ENCODE measurements around the gene PPP1R18. TPM values are rescaled to one million over a fixed set of nuclear protein-coding genes. Genes with fewer than 3 reads are reported as not detected.
"Not testable (repeated sequence)": the region's sequence is repeated elsewhere in the genome, so short reads cannot be mapped to it uniquely, and the experiment has no call there.

Gene PPP1R18, protein sequence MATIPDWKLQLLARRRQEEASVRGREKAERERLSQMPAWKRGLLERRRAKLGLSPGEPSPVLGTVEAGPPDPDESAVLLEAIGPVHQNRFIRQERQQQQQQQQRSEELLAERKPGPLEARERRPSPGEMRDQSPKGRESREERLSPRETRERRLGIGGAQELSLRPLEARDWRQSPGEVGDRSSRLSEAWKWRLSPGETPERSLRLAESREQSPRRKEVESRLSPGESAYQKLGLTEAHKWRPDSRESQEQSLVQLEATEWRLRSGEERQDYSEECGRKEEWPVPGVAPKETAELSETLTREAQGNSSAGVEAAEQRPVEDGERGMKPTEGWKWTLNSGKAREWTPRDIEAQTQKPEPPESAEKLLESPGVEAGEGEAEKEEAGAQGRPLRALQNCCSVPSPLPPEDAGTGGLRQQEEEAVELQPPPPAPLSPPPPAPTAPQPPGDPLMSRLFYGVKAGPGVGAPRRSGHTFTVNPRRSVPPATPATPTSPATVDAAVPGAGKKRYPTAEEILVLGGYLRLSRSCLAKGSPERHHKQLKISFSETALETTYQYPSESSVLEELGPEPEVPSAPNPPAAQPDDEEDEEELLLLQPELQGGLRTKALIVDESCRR
- polyA plus RNA-seq (ENCODE audit: insufficient read length in 3 of 3), result 10 to 100 TPM; 34.4 to 38.4 (median 34.4) TPM

DNA sequence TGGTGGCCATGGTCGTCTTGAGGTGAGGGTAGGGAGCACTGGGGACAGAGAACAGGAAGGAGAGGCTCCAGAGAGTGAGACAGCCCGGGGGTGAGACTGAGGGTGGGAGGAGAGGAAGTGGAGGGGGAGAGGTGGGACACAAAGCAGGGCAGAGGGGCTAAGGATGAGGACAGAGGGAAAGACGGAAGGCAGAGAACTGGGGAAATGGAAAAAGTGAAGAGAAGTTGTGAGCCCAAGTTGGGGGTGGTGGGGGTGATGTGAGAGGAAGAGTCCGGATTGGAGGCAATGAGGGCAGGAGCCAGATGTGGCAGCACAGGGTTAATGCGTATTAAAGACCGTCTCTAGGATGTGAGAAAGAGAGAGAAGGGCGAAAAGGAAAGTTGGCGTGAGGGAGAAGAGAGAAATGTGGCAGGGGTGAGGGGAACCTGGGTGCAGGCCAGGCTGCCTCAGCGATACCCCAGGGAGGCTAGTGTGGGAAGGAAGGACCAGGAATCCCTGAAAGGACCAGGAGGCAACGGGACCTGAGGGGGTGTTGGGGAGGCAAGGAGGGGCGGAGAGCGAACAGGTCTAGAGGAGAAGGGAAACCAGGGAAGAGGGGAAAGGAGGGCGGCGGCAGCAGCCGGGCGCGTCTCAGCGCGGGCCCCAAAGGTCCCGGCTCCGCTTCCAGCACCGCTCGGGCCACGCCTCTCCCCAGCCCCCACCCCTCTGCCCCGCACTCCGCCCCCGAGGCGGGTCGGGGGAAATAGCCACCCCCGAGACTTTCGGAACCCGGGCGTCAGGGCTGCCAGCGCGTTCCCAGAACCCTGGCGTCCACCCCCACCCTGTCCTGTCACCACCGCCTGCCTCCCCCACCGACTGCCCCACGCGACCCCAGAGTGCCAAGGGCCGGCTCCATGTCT, at the start of gene PPP1R18:
PPP1R18 (minus strand) TSS at position 637 of the 899 bp plus-strand sequence; CDS start at position 10, 627 bp downstream.
- no peak for DNase-seq (ENCODE audit: low read depth in 3 of 3, low spot score in 2 of 3)

DNA sequence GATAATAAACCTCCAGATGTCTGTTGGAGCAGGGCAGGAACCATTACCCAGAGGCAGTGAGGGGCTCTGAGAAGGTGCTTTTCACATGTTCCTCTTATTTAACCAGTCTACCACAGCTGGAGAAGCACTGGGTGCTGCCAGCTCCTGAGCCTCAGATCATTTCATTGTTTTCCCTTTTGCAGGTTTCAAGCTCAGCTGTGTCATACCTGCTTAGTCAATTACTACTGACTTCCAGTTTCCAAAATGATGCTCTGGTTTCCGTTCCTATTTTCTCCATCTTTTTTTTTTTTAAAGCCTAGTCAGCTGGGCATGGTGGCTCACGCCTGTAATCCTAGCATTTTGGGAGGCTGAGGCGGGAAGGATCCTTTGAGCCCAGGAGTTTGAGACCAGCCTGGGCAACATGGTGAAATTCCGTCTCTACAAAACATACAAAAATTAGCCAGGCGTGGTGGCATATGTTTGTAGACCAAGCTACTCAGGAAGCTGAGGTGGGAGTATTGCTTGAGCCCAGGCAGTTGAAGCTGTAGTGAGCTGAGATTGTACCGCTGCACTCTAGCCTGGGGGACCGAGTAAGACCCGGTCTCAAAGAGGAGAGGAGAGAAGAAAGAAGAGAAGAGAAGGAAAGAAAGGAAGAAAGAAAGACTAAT, 49.3 kb upstream of the PPP1R18 start:
- no peak for DNase-seq (ENCODE audit: low read depth in 3 of 3, low spot score in 2 of 3)

DNA sequence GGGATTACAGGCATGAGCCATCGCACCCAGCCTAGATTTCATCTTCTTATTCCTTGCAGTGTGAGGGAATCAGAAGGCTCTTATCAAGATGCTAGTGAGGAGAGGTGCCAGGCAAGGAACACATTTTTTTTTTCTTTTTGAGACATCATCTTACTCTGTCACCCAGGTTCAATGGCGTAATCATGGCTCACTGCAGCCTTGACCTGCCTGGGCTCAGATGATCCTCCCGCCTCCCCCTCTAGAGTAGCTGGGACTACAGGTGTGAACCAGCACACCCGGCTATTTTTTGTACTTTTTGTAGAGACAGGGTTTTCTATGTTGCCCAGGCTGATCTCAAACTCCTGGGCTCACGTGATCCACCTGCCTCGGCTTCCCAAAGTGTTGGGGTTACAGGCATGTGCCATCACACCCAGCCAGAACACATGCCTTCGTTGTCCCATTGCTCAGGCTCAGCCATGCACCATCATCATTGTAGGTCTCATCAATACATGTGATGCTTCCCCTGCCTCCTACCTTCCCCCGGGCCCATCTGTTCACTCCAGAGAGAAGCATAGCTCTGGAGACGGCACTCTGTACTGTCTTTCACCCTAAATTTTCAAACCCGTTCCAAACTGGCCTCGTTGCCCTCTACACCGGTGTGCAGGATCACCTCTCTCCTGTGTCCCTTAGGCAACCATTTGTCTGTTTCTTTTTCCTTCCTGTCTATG, 45.9 kb upstream of the PPP1R18 start:
- DNase-seq (ENCODE audit: low read depth in 3 of 3, low spot score in 2 of 3), result no peak

DNA sequence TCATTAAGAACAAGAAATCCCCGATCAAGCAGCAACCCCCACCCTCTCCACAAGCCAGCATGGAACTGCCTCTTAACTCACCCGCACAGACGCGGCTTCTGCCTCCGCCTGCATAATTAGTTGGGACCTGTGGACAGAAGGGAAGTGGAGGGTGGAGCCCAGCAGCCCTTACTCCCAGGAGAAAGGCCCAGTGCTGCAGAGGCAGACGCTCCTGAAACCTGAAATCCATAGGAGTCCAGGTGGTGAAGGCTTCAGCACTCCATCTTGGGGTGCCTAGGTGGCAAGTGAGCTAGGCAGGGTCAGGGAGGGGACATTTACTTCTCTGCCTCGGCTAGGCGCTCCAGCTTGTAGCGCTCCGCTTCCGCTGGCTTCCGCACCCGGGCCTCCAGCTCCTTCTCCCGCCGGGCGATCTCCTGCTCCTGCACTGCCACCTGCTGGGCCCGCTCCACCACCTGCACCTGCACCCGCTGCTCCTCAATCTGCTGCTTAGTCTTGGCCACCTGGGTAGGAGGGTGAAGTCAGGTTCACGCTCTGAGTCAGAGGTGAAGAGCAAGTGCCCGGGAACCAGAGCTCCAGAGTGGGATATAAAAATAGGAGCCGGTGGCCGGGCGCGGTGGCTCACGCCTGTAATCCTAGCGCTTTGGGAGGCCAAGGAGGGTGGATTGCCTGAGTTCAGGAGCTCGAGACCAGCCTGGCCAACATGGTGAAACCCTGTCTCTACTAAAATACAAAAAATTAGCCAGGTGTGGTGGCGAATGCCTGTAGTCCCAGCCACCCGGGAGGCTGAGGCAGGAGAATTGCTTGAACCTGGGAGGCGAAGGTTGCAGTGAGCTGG, 44.4 kb upstream of the PPP1R18 start:
- no peak for DNase-seq (ENCODE audit: low read depth in 3 of 3, low spot score in 2 of 3)

DNA sequence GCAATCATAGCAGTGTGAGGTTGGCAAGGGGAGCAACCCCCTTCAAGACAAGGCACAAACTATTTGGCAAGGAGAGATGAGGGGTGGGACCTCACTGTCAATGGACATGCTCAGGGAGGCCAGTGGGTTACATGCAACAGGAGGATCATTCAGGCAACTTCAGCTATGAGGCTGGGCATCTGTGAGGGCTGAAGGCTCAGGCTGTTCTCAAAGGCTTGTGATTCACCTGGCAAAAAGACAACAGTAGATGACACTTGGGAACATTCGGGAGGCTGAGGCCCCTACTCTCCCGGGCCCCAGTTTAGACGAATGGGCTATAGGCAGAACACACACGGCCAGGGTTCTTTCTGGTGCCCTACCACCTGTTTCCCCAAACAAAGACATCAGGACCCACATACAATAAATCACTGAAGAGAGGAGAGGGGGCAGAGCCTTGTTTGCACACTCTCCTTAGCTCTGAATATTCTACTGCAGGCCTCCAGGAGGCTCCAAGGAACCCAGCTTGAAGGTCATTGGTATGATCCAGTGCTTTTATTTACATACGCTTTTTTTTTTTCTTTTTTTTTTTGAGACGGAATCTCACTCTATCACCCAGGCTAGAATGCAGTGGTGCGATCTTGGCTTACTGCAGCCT, 41.6 kb upstream of the PPP1R18 start:
- no peak for DNase-seq (ENCODE audit: low read depth in 3 of 3, low spot score in 2 of 3)

DNA sequence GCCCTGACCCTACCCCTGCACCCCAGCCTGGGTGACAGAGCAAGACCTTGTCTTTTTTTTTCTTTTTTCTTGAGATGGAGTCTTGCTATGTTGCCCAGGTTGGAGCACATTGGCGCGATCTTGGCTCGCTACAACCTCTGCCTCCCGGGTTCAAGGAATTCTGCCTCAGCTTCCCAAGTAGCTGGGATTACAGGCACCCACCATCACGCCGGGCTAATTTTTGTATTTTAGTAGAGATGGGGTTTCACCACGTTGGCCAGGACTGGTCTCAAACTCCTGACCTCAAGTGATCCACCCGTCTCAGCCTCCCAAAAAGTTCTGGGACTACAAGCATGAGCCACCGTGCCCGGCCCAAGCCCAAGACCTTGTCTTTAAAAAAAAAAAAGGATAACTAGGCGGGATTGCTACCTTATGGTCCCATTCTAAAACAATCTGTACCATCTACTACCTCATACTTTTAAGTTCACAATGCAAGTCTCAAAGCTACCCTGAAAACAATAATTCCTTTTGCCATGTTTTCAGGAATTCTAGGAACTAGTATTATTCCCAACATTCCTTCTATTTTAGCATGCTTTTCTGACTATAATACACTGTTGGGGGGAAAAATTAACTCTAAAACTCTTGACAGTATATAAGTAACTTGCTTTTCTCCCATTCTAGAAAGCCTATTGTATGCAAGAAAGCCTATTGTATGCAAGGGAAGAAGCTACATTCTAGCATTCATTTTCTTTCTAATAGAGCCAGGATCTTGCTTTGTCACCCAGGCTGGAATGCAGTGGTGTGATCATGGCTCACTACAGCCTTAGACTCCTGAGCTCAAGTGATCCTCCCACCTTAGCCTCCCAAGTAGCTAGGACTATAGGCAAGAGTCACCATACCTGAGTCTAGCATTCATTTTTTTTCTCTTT, 40.3 kb upstream of the PPP1R18 start:
- no peak for DNase-seq (ENCODE audit: low read depth in 3 of 3, low spot score in 2 of 3)

DNA sequence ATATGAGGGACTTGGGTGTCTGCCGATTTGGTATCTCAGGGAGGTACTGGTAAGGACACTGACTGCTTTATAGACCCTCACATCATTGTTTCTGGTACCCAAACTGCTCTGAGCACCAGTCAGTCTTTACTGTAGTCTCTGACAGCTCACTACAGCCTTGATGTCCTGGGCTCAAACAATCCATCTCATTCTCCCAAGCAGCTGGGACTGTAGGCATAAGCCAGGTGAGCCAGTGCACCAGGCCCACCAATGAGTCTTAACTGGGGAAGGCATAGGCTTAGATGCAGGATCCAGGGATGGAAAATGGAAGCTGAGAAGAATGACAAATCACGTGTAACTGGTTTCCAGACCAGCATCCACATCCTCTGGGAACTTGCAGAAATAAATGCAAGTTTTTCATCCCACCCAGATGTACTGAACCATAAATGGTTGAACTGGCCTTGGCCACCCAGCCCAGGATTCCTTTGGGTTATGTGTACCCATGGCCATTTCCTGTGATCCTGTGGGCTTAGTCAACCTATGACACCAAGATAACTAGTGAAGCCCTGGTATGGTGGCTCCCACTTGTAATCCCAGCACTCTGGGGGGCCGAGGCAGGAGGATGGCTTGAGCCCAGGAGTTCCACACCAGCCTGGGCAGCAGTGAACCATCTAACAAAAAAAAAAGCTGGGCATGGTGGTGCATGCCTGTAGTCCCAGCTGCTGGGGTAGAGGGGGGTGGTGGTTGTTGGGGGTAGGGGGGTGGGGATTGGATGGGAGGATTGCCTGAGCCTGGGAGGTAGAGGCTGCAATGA, 39.5 kb upstream of the PPP1R18 start:
- no peak for DNase-seq (ENCODE audit: low read depth in 3 of 3, low spot score in 2 of 3)

DNA sequence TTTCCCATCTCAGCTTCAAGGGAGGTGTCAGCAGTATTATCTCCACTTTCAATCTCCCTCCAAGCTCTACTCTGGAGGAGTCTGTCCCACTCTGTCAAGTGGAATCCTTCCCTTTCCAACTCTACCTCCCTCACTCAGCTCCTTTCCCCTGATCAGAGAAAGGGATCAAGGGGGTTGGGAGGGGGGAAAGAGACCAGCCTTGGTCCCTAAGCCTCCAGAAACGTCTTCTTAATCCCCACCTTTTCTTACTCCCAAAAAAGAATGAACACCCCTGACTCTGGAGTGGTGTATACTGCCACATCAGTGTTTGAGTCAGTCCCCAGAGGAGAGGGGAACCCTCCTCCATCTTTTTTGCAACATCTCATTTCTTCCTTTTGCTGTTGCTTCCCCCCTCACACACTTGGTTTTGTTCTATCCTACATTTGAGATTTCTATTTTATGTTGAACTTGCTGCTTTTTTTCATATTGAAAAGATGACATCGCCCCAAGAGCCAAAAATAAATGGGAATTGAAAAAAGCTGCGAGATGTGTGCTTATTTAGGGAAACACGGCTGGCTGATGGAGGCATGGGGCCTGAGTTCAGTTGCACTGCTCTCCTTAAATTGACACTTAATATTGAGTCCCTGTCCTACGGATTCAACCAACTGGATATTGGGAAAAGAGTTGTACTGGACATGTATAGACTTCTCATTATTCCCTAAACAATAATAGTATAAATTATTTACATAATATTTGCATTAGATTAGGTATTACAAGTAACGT, 38.6 kb upstream of the PPP1R18 start:
- no peak for DNase-seq (ENCODE audit: low read depth in 3 of 3, low spot score in 2 of 3)

DNA sequence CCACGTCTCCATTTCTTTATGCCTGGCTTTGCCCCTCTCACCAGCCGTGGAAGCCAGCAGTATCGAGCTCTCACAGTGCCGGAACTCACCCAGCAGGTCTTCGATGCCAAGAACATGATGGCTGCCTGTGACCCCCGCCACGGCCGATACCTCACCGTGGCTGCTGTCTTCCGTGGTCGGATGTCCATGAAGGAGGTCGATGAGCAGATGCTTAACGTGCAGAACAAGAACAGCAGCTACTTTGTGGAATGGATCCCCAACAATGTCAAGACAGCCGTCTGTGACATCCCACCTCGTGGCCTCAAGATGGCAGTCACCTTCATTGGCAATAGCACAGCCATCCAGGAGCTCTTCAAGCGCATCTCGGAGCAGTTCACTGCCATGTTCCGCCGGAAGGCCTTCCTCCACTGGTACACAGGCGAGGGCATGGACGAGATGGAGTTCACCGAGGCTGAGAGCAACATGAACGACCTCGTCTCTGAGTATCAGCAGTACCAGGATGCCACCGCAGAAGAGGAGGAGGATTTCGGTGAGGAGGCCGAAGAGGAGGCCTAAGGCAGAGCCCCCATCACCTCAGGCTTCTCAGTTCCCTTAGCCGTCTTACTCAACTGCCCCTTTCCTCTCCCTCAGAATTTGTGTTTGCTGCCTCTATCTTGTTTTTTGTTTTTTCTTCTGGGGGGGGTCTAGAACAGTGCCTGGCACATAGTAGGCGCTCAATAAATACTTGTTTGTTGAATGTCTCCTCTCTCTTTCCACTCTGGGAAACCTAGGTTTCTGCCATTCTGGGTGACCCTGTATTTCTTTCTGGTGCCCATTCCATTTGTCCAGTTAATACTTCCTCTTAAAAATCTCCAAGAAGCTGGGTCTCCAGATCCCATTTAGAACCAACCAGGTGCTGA, 37.6 kb upstream of the PPP1R18 start:
- not testable (repeated sequence) for DNase-seq (ENCODE audit: low read depth in 3 of 3, low spot score in 2 of 3)

DNA sequence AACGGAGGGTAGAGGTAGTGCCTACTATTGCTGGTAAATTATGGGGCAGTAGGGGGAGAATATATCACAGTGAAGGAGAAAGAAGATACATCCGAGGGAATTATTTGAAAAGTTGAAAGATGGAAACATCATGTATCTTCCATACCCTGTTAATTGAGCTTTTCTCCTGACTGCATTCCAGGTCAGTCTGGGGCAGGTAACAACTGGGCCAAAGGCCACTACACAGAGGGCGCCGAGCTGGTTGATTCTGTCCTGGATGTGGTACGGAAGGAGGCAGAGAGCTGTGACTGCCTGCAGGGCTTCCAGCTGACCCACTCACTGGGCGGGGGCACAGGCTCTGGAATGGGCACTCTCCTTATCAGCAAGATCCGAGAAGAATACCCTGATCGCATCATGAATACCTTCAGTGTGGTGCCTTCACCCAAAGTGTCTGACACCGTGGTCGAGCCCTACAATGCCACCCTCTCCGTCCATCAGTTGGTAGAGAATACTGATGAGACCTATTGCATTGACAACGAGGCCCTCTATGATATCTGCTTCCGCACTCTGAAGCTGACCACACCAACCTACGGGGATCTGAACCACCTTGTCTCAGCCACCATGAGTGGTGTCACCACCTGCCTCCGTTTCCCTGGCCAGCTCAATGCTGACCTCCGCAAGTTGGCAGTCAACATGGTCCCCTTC, 36.9 kb upstream of the PPP1R18 start:
- DNase-seq (ENCODE audit: low read depth in 3 of 3, low spot score in 2 of 3), result not testable (repeated sequence)

DNA sequence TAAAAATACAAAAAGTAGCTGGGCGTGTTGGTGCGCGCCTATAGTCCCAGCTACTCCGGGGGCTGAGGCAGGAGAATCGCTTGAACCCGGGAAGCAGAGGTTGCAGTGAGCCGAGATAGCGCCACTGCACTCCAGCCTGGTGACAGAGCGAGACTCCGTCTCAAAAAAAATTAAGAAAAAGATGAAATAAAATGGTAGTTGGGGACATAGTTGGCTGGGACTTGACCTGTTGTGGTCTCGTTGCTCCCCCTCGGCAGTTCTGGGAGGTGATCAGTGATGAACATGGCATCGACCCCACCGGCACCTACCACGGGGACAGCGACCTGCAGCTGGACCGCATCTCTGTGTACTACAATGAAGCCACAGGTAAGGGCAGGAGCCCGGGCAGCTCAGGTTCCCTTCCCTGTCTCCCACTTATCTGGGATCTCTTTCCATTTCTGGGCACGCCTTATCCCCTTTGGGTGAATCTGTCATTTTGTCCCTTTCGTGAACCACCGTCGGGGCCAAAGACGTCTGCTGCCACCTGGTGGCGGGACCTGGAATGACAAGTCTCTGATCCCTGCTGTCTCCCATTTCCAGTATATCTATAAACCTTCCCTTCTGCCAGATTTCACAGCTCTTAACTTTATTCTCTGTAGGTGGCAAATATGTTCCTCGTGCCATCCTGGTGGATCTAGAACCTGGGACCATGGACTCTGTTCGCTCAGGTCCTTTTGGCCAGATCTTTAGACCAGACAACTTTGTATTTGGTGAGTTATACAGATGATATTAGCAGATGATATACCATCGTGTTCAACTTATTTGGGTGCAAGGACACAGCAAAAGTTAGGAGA, 36.1 kb upstream of the PPP1R18 start:
- DNase-seq (ENCODE audit: low read depth in 3 of 3, low spot score in 2 of 3), result peak in 1 of 3 donors; percentile 66

DNA sequence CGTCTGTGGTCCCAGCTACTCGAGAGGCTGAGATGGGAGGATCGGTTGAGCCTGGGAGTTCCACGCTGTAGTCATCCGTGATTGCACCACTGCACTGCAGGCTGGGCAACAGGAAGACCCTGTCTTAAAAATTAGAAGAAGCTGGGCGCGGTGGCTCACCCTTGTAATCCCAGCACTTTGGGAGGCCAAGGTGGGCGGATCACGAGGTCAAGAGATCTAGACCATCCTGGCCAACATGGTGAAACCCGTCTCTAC, 35.5 kb upstream of the PPP1R18 start:
- DNase-seq (ENCODE audit: low read depth in 3 of 3, low spot score in 2 of 3), result not testable (repeated sequence)

DNA sequence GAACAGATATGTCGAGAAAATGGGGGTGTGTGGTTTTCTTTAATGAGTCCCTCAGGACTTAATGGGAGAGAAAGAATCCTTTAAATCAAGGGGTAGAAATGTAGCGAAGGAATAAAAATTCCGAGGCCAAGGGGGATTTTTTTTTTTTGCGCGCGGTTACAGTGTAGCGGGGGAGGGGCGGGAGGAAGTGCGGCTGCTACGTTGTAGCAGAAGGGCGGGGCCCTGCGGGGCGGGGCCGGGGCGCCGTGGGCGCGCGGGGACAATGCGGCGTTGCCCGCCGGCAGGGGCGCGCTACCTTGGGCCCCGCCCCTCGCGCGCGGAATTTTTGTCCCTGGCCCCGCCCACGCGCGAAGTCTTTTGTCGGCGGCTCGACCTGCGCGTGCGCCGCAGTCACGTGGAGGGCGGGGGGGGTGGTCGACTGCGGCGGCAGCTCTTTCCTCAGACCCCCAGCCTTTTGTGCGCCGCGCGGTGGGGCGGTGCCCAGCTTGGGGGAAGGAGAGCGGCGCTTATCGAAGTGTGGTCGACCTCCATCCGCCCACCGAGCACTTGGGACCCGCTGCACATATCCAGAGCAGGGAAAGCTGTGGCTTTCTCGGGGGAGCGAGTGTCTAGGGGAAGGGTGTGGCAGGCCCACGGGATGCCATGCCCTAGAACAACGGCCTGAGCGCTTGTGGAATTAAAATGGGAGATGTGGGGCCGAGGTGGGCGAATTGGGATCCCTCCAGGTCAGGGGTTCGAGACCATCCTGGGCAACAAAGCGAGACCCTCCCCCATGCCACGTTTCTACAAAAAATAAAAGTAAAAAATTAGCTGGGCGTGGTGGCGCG, 35.0 kb upstream of the PPP1R18 start:
- peak in 2 of 3 donors; percentile 80 to 81 for DNase-seq (ENCODE audit: low read depth in 3 of 3, low spot score in 2 of 3)

All from right renal cortex interstitium (tissue), 3 donors.